OCI-M1 (cell line): ENCODE data around the gene HELZ.
"Not testable (repeated sequence)": the region's sequence is repeated elsewhere in the genome, so short reads cannot be mapped to it uniquely, and the experiment has no call there.

Source experiments
- DNase-seq: peaks from one replicate; lab custom pipeline; 2025; lab: John Stamatoyannopoulos, UW

HELZ gene

GRCh38 chr17:67227488-67227887 is 17.5 kb downstream of the HELZ start:
- no peak for DNase-seq

DNA sequence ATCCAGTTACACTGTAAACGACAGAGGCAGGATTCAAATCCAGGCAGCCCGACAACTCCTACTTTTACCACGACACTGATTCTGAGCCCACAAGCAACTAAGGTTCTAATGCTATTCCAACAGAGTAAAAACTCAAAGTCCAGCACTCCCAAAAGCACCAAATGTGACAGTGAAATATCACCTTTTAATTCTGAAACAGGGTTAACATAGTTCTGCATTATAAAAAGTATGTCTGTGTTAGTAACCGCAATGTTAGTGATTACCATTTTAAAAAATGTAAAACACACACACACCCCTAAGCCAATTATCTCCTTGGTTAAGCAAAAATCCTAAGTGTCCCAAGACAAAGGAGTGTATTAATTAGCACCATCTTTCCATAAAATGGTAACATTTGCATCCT is 19.7 kb downstream of the HELZ start:
- no peak for DNase-seq

DNA sequence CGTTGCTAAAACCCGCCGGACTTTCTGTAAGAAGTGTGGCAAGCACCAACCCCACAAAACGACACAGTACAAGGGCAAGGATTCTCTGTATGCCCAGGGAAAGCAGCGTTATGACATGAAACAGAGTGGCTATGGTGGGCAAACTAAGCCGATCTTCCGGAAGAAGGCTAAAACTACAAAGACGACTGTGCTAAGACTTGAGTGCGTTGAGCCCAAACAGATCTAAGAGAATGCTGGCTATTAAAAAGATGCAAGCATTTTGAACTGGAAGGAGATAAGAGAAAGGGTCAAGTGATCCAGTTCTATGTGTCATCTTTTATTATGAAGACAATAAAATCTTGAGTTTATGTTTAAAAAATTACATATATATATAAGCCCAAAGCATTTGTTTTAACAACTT is 20.3 kb downstream of the HELZ start:
- DNase-seq = peak; percentile 45

DNA sequence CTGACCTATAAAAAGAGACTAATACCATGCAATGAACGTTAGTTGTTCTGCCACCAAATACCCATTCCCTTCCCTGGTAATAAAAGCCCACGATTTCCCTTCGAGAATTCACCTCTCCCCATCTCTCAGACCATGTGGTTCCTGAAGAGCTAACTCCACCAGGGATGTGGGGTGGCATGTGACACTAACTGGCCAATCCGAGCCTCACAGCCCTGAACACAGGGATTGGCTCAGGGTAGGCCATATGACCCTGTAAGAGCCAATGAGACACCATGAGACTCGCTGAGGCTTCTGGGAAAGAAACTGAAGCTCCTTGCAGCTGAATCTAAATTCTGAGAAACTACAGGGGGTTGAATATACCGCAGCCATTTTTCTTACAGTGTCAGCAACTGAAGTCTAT is 21.1 kb downstream of the HELZ start:
- DNase-seq = peak; percentile 97

GRCh38 chr17:67221062-67221998 is 23.7 kb downstream of the HELZ start:
- peak; percentile 41 for DNase-seq

GRCh38 chr17:67218385-67218950 is 26.5 kb downstream of the HELZ start:
- DNase-seq = peak; percentile 25

- peak; percentile 97 for DNase-seq
Measured at GRCh38 chr17:67217446-67217845, 27.6 kb downstream of the HELZ start.

GRCh38 chr17:67216578-67217320 is 28.2 kb downstream of the HELZ start:
- DNase-seq = no peak

- DNase-seq = no peak
Measured at GRCh38 chr17:67215991-67216421, 29.0 kb downstream of the HELZ start.

DNA sequence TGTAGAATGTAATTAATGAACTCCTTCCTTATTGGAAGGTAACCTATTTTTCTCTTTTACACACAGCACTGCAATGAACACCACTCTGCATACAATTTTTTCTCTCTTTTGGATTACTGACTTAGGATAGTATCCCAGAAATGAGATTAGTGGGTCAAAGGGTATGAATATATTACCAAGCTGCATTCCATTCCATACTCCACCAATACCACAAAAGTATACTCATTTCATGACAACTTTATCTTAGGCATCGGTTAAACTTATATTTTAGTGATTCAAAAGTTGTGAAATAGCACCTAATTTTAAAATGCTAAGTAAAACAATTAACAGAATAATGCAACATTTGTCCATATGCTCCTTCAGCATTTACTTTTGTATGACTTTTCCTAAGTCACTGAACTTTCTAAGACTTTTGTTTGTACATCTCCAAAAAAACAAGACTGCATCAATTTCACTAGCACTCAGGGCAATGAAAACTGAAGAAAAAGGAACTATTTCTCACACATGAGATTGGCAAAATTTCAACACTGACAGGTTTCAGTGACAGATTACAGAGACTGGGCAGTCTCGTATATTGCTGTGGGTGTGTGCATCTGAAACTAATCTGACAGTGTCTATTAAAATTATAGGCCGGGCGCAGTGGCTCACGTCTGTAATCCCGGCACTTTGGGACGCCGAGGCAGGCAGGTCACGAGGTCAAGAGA is 32.1 kb downstream of the HELZ start:
- peak; percentile 88 for DNase-seq

GRCh38 chr17:67212231-67212630 is 32.8 kb downstream of the HELZ start:
- no peak for DNase-seq

DNA sequence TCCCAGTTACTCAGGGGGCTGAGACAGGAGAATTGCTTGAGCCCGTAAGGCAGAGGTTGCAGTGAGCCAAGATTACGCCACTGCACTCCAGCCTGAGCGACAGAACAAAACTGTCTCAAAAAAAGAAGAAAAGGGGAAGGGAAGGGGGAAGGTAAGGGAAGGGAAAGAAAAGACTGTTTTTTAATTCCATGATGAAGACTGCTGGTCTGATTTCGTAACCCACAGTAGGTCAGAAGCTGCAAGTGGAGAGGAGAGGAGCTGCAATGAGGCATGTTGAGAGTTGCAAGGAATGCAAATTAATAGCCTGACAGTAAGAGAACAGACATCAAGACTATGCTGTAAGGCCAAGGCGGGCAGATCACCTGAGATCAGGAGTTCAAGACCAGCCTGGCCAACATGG is 33.3 kb downstream of the HELZ start:
- no peak for DNase-seq

- no peak for DNase-seq
Measured at GRCh38 chr17:67210915-67211314, 34.1 kb downstream of the HELZ start.

GRCh38 chr17:67208232-67208631 is 36.8 kb downstream of the HELZ start:
- no peak for DNase-seq

DNA sequence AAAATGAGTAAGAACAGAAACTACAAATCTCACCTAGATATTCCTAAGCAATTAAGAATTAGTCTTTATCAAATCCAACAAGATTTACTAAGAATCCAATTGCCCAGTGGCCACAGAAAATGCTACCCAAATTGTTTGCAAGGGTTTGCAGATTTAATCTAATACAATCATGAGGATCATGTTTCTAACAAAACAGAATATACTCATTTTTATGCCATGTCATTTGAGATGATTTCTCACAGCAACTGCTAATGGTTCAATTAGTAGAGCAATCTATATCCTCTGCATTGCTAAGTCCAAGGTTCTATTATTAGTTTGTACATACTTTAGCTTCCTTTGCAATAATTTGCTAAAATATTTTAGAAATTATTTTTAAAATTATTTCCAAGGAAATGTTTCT is 41.2 kb downstream of the HELZ start:
- no peak for DNase-seq

- no peak for DNase-seq
Measured at GRCh38 chr17:67202503-67202902, 42.5 kb downstream of the HELZ start.

- peak; percentile 13 for DNase-seq
Measured at GRCh38 chr17:67200727-67201301, 44.2 kb downstream of the HELZ start.

GRCh38 chr17:67198131-67198530 is 46.9 kb downstream of the HELZ start:
- no peak for DNase-seq

- DNase-seq = not testable (repeated sequence)
Measured at GRCh38 chr17:67197023-67197422, 48.0 kb downstream of the HELZ start.

DNA sequence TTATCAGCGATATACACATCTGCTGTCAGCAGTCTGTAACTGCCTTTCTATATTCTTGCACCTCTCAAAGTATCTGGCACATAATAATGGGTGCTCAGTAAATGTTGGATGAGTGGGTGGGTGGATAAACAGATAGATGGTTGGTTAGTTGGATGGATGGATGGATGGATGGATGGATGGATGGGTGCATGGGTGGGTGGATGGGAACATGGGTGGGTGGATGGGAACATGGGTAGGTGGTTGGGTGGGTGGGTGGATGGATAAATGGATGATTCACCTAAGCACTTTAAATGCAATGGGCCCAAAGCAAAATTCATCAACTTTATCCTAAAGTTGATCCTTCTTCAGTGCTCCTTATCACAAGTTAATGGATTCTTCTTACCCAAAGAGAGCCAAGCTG is 48.6 kb downstream of the HELZ start:
- DNase-seq = no peak

- no peak for DNase-seq
Measured at GRCh38 chr17:67194134-67194533, 50.9 kb downstream of the HELZ start.

GRCh38 chr17:67187927-67188326 is 57.1 kb downstream of the HELZ start:
- DNase-seq = no peak
